Neural crest cell (in vitro differentiated cells): ENCODE data around the gene FXR1. TPM values are rescaled to one million over a fixed set of nuclear protein-coding genes. Genes with fewer than 3 reads are reported as not detected.

Experiments used
- DNase-seq: peaks from one replicate; pipeline ENCODE4 v3.0.0; 2021; ENCODE audit warnings: low read depth, mixed read lengths, low spot score
- H3K27ac Mint-ChIP-seq: one replicate; pipeline ENCODE4 v1.8.0; 2021; ENCODE audit warnings: mild to moderate bottlenecking, mixed read lengths; ENCODE audit not compliant: unreplicated experiment
- H3K27me3 Mint-ChIP-seq: 2 replicates; pipeline ENCODE4 v1.8.0; 2021; ENCODE audit warnings: low read depth, mild to moderate bottlenecking, mixed read lengths
- H3K36me3 Mint-ChIP-seq: 2 replicates; pipeline ENCODE4 v1.8.0; 2021; ENCODE audit warnings: low read depth, mild to moderate bottlenecking, mixed read lengths
- H3K4me1 Mint-ChIP-seq: 2 replicates; pipeline ENCODE4 v1.8.0; 2021; ENCODE audit warnings: mixed read lengths
- H3K4me3 Mint-ChIP-seq: one replicate; pipeline ENCODE4 v1.8.0; 2021; ENCODE audit warnings: mild to moderate bottlenecking, mixed read lengths
- H3K9me3 Mint-ChIP-seq: 2 replicates; pipeline ENCODE4 v1.8.0; 2021; ENCODE audit warnings: mixed read lengths
- CTCF ChIP-seq: fragments of 200-600 bp; sonication (generic); conservative IDR thresholded peaks from 2 replicates; pipeline ENCODE4 v1.5.0; 2021; ENCODE audit warnings: antibody characterized with exemption, mild to moderate bottlenecking
- total RNA-seq: library from RNA; stranded (reverse); gene quantifications from 2 replicates; pipeline ENCODE4 v1.2.1, GENCODE V29; 2021

FXR1 gene
- total RNA-seq, 1 donor from 2014 or later, result 190 TPM

DNA sequence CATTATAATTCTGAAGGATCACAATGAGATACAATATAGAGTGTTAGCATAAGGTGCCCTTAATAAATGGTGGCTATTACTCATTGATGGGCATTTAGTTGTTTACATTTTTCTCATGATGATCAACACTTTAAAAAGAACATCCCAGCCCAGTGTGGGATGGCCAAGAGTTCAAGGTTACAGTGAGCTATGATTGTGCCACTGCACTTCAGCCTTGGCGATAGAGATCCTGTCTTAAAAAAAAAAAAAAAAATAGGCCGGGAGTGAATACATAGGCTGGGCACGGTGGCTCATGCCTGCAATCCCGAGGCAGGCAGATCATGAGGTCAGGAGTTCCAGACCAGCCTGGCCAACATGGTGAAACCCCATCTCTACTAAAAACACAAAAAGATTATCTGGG, 1.6 kb upstream of the FXR1 start:
- DNase-seq, result no peak
- peaks cover 3% of the 10 kb centered on the region for H3K36me3 Mint-ChIP-seq
- H3K4me3 Mint-ChIP-seq, result peak overlapping the region; percentile 68
- peaks cover 36% of the 10 kb centered on the region for H3K4me1 Mint-ChIP-seq
- H3K9me3 Mint-ChIP-seq, result peaks cover 2% of the 10 kb centered on the region
- no peak overlapping the region for H3K27ac Mint-ChIP-seq
- H3K27me3 Mint-ChIP-seq, result peaks cover 4% of the 10 kb centered on the region
- no peak for TF ChIP-seq CTCF

GRCh38 chr3:180911876-180912303, 580 bp upstream of the FXR1 start:
- peak overlapping the region; percentile 93 for H3K4me3 Mint-ChIP-seq
- peaks cover 3% of the 10 kb centered on the region for H3K36me3 Mint-ChIP-seq
- TF ChIP-seq CTCF, result no peak

DNA sequence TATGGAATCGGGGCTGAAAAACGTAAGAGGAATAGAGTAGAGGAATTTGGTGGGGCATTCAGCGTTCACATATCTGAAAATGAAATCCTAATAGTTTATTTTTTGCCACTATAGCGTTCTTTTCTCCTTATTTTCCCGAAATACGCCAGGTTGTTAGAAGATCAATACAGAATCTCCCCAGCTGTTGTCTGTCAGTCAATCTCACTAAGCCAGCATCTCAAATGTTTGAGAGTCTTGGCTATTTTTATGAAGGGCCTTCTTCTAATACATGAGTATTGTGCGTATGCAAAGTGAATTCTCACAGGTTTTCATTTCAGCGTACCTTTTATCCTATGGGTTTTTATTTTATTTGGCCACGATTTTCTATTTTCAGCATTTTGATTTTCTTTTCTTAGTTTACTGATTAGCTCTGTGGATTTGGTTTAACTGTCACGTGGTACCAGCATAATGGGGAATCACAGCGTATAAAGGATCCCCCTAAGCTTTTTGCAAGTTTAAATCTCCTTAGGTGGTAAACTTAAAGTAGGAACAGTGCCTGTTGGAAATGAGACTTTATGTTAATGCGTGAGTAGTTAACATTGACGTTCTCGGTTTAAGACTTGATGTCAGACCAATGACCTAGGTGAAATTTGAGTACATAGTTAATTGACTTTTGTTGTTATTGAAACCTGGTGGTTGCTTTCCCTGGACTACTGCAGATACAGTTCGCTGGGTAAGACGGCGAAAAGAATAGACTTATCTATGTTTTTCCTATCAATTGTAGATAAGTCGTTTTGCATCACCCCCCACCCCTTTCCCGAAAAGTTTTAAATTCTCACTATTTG, 1.3 kb downstream of the FXR1 start:
- Mint-ChIP-seq H3K4me1 (peaks cover 43% of the 10 kb centered on the region), H3K4me3 (peak overlapping the region; percentile 93), H3K36me3 (peaks cover 3% of the 10 kb centered on the region), H3K27me3 (peaks cover 4% of the 10 kb centered on the region), H3K9me3 (no peaks in the 10 kb centered on the region), H3K27ac (peak overlapping the region; percentile 99)
- no peak for DNase-seq
- TF ChIP-seq CTCF, result no peak

More at GRCh38 chr3:180911876-180912303, 580 bp upstream of the FXR1 start:
- no peaks in the 10 kb centered on the region for H3K9me3 Mint-ChIP-seq
- peak overlapping the region; percentile 99 for H3K27ac Mint-ChIP-seq
- peaks cover 38% of the 10 kb centered on the region for H3K4me1 Mint-ChIP-seq
- DNase-seq, result no peak
- H3K27me3 Mint-ChIP-seq, result peaks cover 4% of the 10 kb centered on the region

DNA sequence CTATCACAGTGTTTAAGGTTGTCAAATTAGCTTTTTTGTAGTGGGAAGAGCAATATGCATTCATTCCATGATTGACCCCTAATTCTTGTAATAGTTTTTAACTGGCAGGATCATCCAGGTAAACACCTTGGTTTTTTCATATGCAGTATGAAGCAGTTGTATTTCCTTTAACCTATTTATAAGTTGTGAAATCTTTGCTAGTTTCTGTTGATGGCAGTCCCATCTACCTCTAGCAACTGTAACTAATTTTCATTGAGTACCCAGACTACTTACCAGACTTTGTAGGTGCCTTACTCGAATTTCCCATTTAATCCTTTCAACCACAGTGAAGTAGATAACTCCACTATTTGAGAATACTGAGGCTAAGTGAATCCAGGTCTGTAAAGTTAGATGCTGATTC, 6.1 kb downstream of the FXR1 start:
- H3K4me3 Mint-ChIP-seq, result peak overlapping the region; percentile 2
- H3K9me3 Mint-ChIP-seq, result no peaks in the 10 kb centered on the region
- no peak for DNase-seq
- no peak for TF ChIP-seq CTCF
- no peaks in the 10 kb centered on the region for H3K27me3 Mint-ChIP-seq
- peaks cover 54% of the 10 kb centered on the region for H3K4me1 Mint-ChIP-seq
- no peak overlapping the region for H3K27ac Mint-ChIP-seq
- H3K36me3 Mint-ChIP-seq, result peaks cover 3% of the 10 kb centered on the region

GRCh38 chr3:180922242-180922641, 9.8 kb downstream of the FXR1 start:
- no peak overlapping the region for H3K4me3 Mint-ChIP-seq
- H3K27me3 Mint-ChIP-seq, result no peaks in the 10 kb centered on the region
- H3K9me3 Mint-ChIP-seq, result no peaks in the 10 kb centered on the region
- H3K27ac Mint-ChIP-seq, result no peak overlapping the region
- peaks cover 41% of the 10 kb centered on the region for H3K4me1 Mint-ChIP-seq
- no peak for TF ChIP-seq CTCF
- H3K36me3 Mint-ChIP-seq, result peaks cover 3% of the 10 kb centered on the region
- DNase-seq, result no peak
